ENCODE measurements around the gene AARS1. TPM values are rescaled to one million over a fixed set of nuclear protein-coding genes. Genes with fewer than 3 reads are reported as not detected.

Gene AARS1
- total and polyA plus RNA-seq, 10 of the 15 experiments (the other 5 are each of a cell fraction or from before 2014, with no cell fraction given), result 21.5 to 143 (median 96.9) TPM

GRCh38 chr16:70271696-70272095, 17.6 kb downstream of the AARS1 start:
- RAD21 ChIA-PET (ENCODE audit: unreplicated experiment), result no interaction called here
- POLR2A ChIA-PET, result interaction anchor here (0.6 kb wide), 1 partner anchor 21 kb away, joined by 3 read pairs; no protein-coding TSS in a partner anchor
- 93% methylated on average over 10 of the region's 10 CpGs for WGBS (ENCODE audit: insufficient coverage, insufficient replicate concordance, low lambda C conversion rate, missing lambda C conversion rate)
- Histone ChIP-seq H4K20me1 (ENCODE audit: control insufficient read depth, insufficient read depth) (no peaks in the 10 kb centered on the region), H3K4me2 (ENCODE audit: control insufficient read depth, insufficient read depth) (no peak overlapping the region), H2AFZ (ENCODE audit: control insufficient read depth, low read depth, low read length) (no peak overlapping the region), H3K9ac (ENCODE audit: control insufficient read depth, insufficient read depth, low read length) (no peak overlapping the region), H3K4me3 (no peak overlapping the region), H3K27me3 (replicated peaks in 1 of 2; ENCODE audit: control insufficient read depth in 2 of 2, insufficient read depth in 2 of 2, low read length in 1 of 2) (no peaks in the 10 kb centered on the region), H3K36me3 (ENCODE audit: control insufficient read depth in 2 of 2, insufficient read depth in 2 of 2, low read length in 1 of 2) (peaks cover 25 to 34% of the 10 kb centered on the region in 2 experiments), H3K79me2 (ENCODE audit: control insufficient read depth, insufficient read depth, low read length) (no peaks in the 10 kb centered on the region), H3K9me3 (replicated peaks; ENCODE audit: control insufficient read depth, insufficient read depth, low read length) (no peaks in the 10 kb centered on the region), H3K27ac (ENCODE audit: control insufficient read depth, insufficient read depth) (no peak overlapping the region), H3K4me1 (ENCODE audit: control insufficient read depth, insufficient read depth, low read length) (no peaks in the 10 kb centered on the region)
- no TSS peak for BruUV-seq (replicated peaks)
- TF ChIP-seq GABPA (IDR thresholded peaks at IDR 0.05; ENCODE audit: low read depth) (no peak), HDGF (IDR thresholded peaks at IDR 0.05) (no peak), NBN (IDR thresholded peaks at IDR 0.05) (no peak), RAD51 (IDR thresholded peaks at IDR 0.05) (no peak), ZSCAN29 (IDR thresholded peaks at IDR 0.05) (no peak), SKIL (IDR thresholded peaks at IDR 0.05; ENCODE audit: low read depth, poor library complexity, severe bottlenecking) (no peak), POLR2A (IDR thresholded peaks at IDR 0.05; ENCODE audit: low read depth, low read length) (no peak)
- ATAC-seq, result no peak
- CTCF ChIA-PET, result interaction anchor here (0.6 kb wide), 1 partner anchor 257 kb away, joined by 3 read pairs; no protein-coding TSS in a partner anchor
- SMC1A ChIA-PET (ENCODE audit: uncharacterized antibody, unreplicated experiment), result interaction anchor here (0.6 kb wide), 1 partner anchor 20 kb away, joined by 3 read pairs; no protein-coding TSS in a partner anchor
- no peak for FAIRE-seq
- in situ Hi-C loops (cut with MboI) (no loop called here), intact Hi-C loops (cut with micrococcal nuclease; ENCODE audit: unreplicated experiment) (no loop called here)
- no peak for DNase-seq (ENCODE audit: low read depth, low spot score)

GRCh38 chr16:70270176-70270575, 19.1 kb downstream of the AARS1 start:
- ChIA-PET SMC1A (ENCODE audit: uncharacterized antibody, unreplicated experiment) (no interaction called here), CTCF (no interaction called here), RAD21 (ENCODE audit: unreplicated experiment) (no interaction called here), POLR2A (interaction anchor here (0.6 kb wide), 1 partner anchor 163 kb away, joined by 5 read pairs; no protein-coding TSS in a partner anchor)
- DNase-seq (ENCODE audit: low read depth, low spot score) (no peak), ATAC-seq (no peak), FAIRE-seq (no peak)
- no peaks in the 10 kb centered on the region for H3K27me3 ChIP-seq (replicated peaks in 1 of 2; ENCODE audit: control insufficient read depth in 2 of 2, insufficient read depth in 2 of 2, low read length in 1 of 2)
- H3K9ac ChIP-seq (ENCODE audit: control insufficient read depth, insufficient read depth, low read length), result no peak overlapping the region
- intact Hi-C loops (cut with micrococcal nuclease; ENCODE audit: unreplicated experiment), result no loop called here
- H3K27ac ChIP-seq (ENCODE audit: control insufficient read depth, insufficient read depth), result no peak overlapping the region
- in situ Hi-C loops (cut with MboI), result no loop called here
- BruUV-seq (replicated peaks), result no TSS peak
- H2AFZ ChIP-seq (ENCODE audit: control insufficient read depth, low read depth, low read length), result no peak overlapping the region
- H3K9me3 ChIP-seq (replicated peaks; ENCODE audit: control insufficient read depth, insufficient read depth, low read length), result no peaks in the 10 kb centered on the region
- no peak overlapping the region for H3K4me3 ChIP-seq
- no peak overlapping the region for H3K4me2 ChIP-seq (ENCODE audit: control insufficient read depth, insufficient read depth)
- WGBS (ENCODE audit: insufficient coverage, insufficient replicate concordance, low lambda C conversion rate, missing lambda C conversion rate), result 90% methylated on average over 3 of the region's 3 CpGs
- H3K4me1 ChIP-seq (ENCODE audit: control insufficient read depth, insufficient read depth, low read length), result no peaks in the 10 kb centered on the region
- TF ChIP-seq ZZZ3 (IDR thresholded peaks at IDR 0.05; ENCODE audit: control insufficient read depth, insufficient read length, low read depth) (no peak), CBFB (IDR thresholded peaks at IDR 0.05; ENCODE audit: low read depth) (no peak), FOS (IDR thresholded peaks at IDR 0.05; ENCODE audit: borderline replicate concordance, extremely low read depth, insufficient read length) (no peak), FOXK2 (IDR thresholded peaks at IDR 0.05) (no peak), RFX5 (IDR thresholded peaks at IDR 0.05; ENCODE audit: low read depth, low read length) (no peak)
- H3K79me2 ChIP-seq (ENCODE audit: control insufficient read depth, insufficient read depth, low read length), result no peaks in the 10 kb centered on the region
- peaks cover 25 to 33% of the 10 kb centered on the region in 2 experiments for H3K36me3 ChIP-seq (ENCODE audit: control insufficient read depth in 2 of 2, insufficient read depth in 2 of 2, low read length in 1 of 2)
- no peaks in the 10 kb centered on the region for H4K20me1 ChIP-seq (ENCODE audit: control insufficient read depth, insufficient read depth)
